ENCODE data around the gene ADGRD1. TPM values are rescaled to one million over a fixed set of nuclear protein-coding genes. Genes with fewer than 3 reads are reported as not detected.

Gene ADGRD1
- total RNA-seq, 1 experiment from 2014 or later = 0.77 TPM

DNA sequence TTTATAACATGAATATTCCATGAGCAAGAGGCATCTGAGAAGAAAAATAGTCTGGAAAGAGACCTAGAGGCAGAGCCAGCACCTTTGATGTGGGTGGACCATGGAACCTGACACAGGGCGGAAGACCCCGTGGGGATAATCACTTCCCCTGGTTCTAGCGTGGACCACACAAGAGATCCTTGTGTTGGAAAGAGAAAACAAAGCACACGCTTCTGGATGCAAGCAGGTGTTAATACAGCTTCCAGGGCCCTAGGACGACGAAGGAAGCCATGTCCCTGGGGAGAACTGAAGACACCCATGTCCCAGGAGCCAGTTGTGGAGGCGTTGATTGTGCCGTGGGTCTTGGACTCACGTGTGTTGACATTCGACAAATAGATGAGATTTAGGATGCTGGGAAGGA is 102.9 kb downstream of the ADGRD1 start:
- Mint-ChIP-seq H3K27me3 (ENCODE audit: low read depth) (no peaks in the 10 kb centered on the region), H3K27ac (no peak overlapping the region)

GRCh38 chr12:131057211-131057721 is 103.6 kb downstream of the ADGRD1 start:
- Mint-ChIP-seq H3K36me3 (no peaks in the 10 kb centered on the region), H3K27ac (no peak overlapping the region), H3K4me1 (0 out of 2 replicates have a peak, but pooled peaks cover 4% of the 10 kb centered on the region), H3K4me3 (no peak overlapping the region), H3K9me3 (no peaks in the 10 kb centered on the region), H3K27me3 (ENCODE audit: low read depth) (no peaks in the 10 kb centered on the region)
- ATAC-seq (no peak), DNase-seq (ENCODE audit: low spot score) (no peak)
- CTCF ChIA-PET = interaction anchor here (1.5 kb wide), 1 partner anchor 47 kb away, joined by 4 read pairs; no protein-coding TSS in a partner anchor
- TF ChIP-seq ZNF121 (CRISPR knock-in tag; IDR thresholded peaks at IDR 0.05) = no peak
- no peak for TF ChIP-seq ZNF138 (CRISPR knock-in tag; conservative IDR thresholded peaks at IDR 0.05)
- POLR2A ChIA-PET = no interaction called here

More for the DNA sequence above, 102.9 kb downstream of the ADGRD1 start:
- H3K4me3 Mint-ChIP-seq = no peak overlapping the region
- H3K36me3 Mint-ChIP-seq = no peaks in the 10 kb centered on the region
- H3K4me1 Mint-ChIP-seq = 0 out of 2 replicates have a peak, but pooled peaks cover 4% of the 10 kb centered on the region
- ATAC-seq (no peak), DNase-seq (ENCODE audit: low spot score) (no peak)
- H3K9me3 Mint-ChIP-seq = no peaks in the 10 kb centered on the region
- POLR2A ChIA-PET = no interaction called here
- CTCF ChIA-PET = no interaction called here
- no peak for TF ChIP-seq FOXK1 (CRISPR knock-in tag; IDR thresholded peaks at IDR 0.05)
- no peak for TF ChIP-seq CREB1 (CRISPR knock-in tag; IDR thresholded peaks at IDR 0.05)
- TF ChIP-seq, protein P1, sequence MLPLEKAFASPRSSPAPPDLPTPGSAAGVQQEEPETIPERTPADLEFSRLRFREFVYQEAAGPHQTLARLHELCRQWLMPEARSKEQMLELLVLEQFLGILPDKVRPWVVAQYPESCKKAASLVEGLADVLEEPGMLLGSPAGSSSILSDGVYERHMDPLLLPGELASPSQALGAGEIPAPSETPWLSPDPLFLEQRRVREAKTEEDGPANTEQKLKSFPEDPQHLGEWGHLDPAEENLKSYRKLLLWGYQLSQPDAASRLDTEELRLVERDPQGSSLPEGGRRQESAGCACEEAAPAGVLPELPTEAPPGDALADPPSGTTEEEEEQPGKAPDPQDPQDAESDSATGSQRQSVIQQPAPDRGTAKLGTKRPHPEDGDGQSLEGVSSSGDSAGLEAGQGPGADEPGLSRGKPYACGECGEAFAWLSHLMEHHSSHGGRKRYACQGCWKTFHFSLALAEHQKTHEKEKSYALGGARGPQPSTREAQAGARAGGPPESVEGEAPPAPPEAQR (CRISPR knock-in tag; IDR thresholded peaks at IDR 0.05) = no peak
- TF ChIP-seq PRRX2 (CRISPR knock-in tag; IDR thresholded peaks at IDR 0.05) = no peak

- H3K4me1 Mint-ChIP-seq = 0 out of 2 replicates have a peak, but pooled peaks cover 4% of the 10 kb centered on the region
- no peaks in the 10 kb centered on the region for H3K9me3 Mint-ChIP-seq
- no peak for TF ChIP-seq IRF2 (CRISPR knock-in tag; IDR thresholded peaks at IDR 0.05; ENCODE audit: borderline replicate concordance, low read depth)
- no peak overlapping the region for H3K4me3 Mint-ChIP-seq
- no peak overlapping the region for H3K27ac Mint-ChIP-seq
- no peaks in the 10 kb centered on the region for H3K27me3 Mint-ChIP-seq (ENCODE audit: low read depth)
- H3K36me3 Mint-ChIP-seq = no peaks in the 10 kb centered on the region
- DNase-seq (ENCODE audit: low spot score) (no peak), ATAC-seq (no peak)
- CTCF ChIA-PET = interaction anchor here (0.6 to 1.5 kb wide), 2 partner anchors 46 to 229 kb away, joined by 3 to 4 read pairs; no protein-coding TSS in a partner anchor
- POLR2A ChIA-PET = no interaction called here
Measured at GRCh38 chr12:131057722-131058515, 104.2 kb downstream of the ADGRD1 start.

- H3K36me3 Mint-ChIP-seq = no peaks in the 10 kb centered on the region
- no peak overlapping the region for H3K4me3 Mint-ChIP-seq
- no peak overlapping the region for H3K27ac Mint-ChIP-seq
- H3K9me3 Mint-ChIP-seq = no peaks in the 10 kb centered on the region
- ChIA-PET CTCF (interaction anchor here (1.5 kb wide), 1 partner anchor 45 kb away, joined by 4 read pairs; no protein-coding TSS in a partner anchor), POLR2A (no interaction called here)
- DNase-seq (ENCODE audit: low spot score) = no peak
- H3K27me3 Mint-ChIP-seq (ENCODE audit: low read depth) = no peaks in the 10 kb centered on the region
- no peak for ATAC-seq
- 0 out of 2 replicates have a peak, but pooled peaks cover 3% of the 10 kb centered on the region for H3K4me1 Mint-ChIP-seq
- TF ChIP-seq, protein P2, sequence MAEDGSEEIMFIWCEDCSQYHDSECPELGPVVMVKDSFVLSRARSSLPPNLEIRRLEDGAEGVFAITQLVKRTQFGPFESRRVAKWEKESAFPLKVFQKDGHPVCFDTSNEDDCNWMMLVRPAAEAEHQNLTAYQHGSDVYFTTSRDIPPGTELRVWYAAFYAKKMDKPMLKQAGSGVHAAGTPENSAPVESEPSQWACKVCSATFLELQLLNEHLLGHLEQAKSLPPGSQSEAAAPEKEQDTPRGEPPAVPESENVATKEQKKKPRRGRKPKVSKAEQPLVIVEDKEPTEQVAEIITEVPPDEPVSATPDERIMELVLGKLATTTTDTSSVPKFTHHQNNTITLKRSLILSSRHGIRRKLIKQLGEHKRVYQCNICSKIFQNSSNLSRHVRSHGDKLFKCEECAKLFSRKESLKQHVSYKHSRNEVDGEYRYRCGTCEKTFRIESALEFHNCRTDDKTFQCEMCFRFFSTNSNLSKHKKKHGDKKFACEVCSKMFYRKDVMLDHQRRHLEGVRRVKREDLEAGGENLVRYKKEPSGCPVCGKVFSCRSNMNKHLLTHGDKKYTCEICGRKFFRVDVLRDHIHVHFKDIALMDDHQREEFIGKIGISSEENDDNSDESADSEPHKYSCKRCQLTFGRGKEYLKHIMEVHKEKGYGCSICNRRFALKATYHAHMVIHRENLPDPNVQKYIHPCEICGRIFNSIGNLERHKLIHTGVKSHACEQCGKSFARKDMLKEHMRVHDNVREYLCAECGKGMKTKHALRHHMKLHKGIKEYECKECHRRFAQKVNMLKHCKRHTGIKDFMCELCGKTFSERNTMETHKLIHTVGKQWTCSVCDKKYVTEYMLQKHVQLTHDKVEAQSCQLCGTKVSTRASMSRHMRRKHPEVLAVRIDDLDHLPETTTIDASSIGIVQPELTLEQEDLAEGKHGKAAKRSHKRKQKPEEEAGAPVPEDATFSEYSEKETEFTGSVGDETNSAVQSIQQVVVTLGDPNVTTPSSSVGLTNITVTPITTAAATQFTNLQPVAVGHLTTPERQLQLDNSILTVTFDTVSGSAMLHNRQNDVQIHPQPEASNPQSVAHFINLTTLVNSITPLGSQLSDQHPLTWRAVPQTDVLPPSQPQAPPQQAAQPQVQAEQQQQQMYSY (CRISPR knock-in tag; IDR thresholded peaks at IDR 0.05) = no peak
- TF ChIP-seq, protein P3, sequence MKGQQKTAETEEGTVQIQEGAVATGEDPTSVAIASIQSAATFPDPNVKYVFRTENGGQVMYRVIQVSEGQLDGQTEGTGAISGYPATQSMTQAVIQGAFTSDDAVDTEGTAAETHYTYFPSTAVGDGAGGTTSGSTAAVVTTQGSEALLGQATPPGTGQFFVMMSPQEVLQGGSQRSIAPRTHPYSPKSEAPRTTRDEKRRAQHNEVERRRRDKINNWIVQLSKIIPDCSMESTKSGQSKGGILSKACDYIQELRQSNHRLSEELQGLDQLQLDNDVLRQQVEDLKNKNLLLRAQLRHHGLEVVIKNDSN (CRISPR knock-in tag; IDR thresholded peaks at IDR 0.05) = no peak
- TF ChIP-seq, protein P1 (CRISPR knock-in tag; IDR thresholded peaks at IDR 0.05) = no peak
- TF ChIP-seq ZMAT4 (CRISPR knock-in tag; IDR thresholded peaks at IDR 0.05) = no peak
- TF ChIP-seq, protein P4, sequence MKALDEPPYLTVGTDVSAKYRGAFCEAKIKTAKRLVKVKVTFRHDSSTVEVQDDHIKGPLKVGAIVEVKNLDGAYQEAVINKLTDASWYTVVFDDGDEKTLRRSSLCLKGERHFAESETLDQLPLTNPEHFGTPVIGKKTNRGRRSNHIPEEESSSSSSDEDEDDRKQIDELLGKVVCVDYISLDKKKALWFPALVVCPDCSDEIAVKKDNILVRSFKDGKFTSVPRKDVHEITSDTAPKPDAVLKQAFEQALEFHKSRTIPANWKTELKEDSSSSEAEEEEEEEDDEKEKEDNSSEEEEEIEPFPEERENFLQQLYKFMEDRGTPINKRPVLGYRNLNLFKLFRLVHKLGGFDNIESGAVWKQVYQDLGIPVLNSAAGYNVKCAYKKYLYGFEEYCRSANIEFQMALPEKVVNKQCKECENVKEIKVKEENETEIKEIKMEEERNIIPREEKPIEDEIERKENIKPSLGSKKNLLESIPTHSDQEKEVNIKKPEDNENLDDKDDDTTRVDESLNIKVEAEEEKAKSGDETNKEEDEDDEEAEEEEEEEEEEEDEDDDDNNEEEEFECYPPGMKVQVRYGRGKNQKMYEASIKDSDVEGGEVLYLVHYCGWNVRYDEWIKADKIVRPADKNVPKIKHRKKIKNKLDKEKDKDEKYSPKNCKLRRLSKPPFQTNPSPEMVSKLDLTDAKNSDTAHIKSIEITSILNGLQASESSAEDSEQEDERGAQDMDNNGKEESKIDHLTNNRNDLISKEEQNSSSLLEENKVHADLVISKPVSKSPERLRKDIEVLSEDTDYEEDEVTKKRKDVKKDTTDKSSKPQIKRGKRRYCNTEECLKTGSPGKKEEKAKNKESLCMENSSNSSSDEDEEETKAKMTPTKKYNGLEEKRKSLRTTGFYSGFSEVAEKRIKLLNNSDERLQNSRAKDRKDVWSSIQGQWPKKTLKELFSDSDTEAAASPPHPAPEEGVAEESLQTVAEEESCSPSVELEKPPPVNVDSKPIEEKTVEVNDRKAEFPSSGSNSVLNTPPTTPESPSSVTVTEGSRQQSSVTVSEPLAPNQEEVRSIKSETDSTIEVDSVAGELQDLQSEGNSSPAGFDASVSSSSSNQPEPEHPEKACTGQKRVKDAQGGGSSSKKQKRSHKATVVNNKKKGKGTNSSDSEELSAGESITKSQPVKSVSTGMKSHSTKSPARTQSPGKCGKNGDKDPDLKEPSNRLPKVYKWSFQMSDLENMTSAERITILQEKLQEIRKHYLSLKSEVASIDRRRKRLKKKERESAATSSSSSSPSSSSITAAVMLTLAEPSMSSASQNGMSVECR (CRISPR knock-in tag; IDR thresholded peaks at IDR 0.05; ENCODE audit: borderline replicate concordance) = no peak
- no peak for TF ChIP-seq IRF1 (CRISPR knock-in tag; IDR thresholded peaks at IDR 0.05)
Measured at GRCh38 chr12:131058700-131059099, 105.0 kb downstream of the ADGRD1 start.

Measured in WTC11 (cell line).